GM12878 (cell line): Measurements from ENCODE around the gene CFAP107. TPM values are rescaled to one million over a fixed set of nuclear protein-coding genes. Genes with fewer than 3 reads are reported as not detected.

ENCODE experiments used
- ATAC-seq: fragments of 200-7000 bp; cut with Tn5 transposase; 3 replicates; pipeline ENCODE4 v1.9.1; 2020; ENCODE audit warnings: mild to moderate bottlenecking, moderate library complexity
- BruUV-seq: library from RNA; stranded (reverse); fragments of 400-500 nt; replicated peaks from 2 replicates; lab custom pipeline; 2021; lab: Mats Ljungman, UMichigan
- CTCF ChIA-PET: fragments of 300-600 bp; sonication (Branson Sonifier 250); formaldehyde crosslinking; extraction: SDS; loops from one replicate; lab custom pipeline; 2021; ENCODE audit warnings: inconsistent platforms; lab: Yijun Ruan, JAX
- POLR2A ChIA-PET: fragments of 350-600 bp; formaldehyde crosslinking; extraction: SDS; loops from one replicate; lab custom pipeline; 2021; ENCODE audit warnings: inconsistent platforms; lab: Charles Lee
- RAD21 ChIA-PET: fragments of 300-600 bp; sonication (Branson Sonifier 250); formaldehyde crosslinking; loops from one replicate; lab custom pipeline; 2023; ENCODE audit warnings: antibody characterized with exemption; ENCODE audit not compliant: unreplicated experiment; lab: Charles Lee
- SMC1A ChIA-PET: fragments of 300-600 bp; sonication (Branson Sonifier 250); formaldehyde crosslinking; loops from one replicate; lab custom pipeline; 2023; ENCODE audit not compliant: unreplicated experiment, uncharacterized antibody; lab: Charles Lee
- DNase-seq: peaks from one replicate; pipeline ENCODE4 v3.0.0-alpha.2; 2011; ENCODE audit warnings: low read depth, low spot score
- FAIRE-seq: peaks from 3 replicates; lab custom pipeline; 2011; peaks lifted over from hg19 to GRCh38; lab: Jason Lieb, UNC
- H2AFZ ChIP-seq: 2 replicates; pipeline ENCODE4 v1.6.0; 2011; ENCODE audit warnings: low read depth, low read length, control low read depth; ENCODE audit not compliant: control insufficient read depth
- H3K27ac ChIP-seq: 2 replicates; pipeline ENCODE4 v1.5.1; 2011; ENCODE audit warnings: control low read depth; ENCODE audit not compliant: control insufficient read depth, insufficient read depth
- H3K27me3 ChIP-seq, 2 experiments: replicated peaks in 1 of 2; 2 replicates each; pipeline versions ENCODE4 v1.6.0 to v1.6.1; 2011; ENCODE audit warnings: low read length in 1 of 2; ENCODE audit not compliant: control insufficient read depth in 2 of 2, insufficient read depth in 2 of 2
- H3K36me3 ChIP-seq, 2 experiments: 2 replicates each; pipeline ENCODE4 v1.5.1; 2011; ENCODE audit warnings: low read length in 1 of 2; ENCODE audit not compliant: control insufficient read depth in 2 of 2, insufficient read depth in 2 of 2
- H3K4me1 ChIP-seq: 2 replicates; pipeline ENCODE4 v1.6.1; 2011; ENCODE audit warnings: mild to moderate bottlenecking, low read length, moderate library complexity, mixed read lengths; ENCODE audit not compliant: control insufficient read depth, insufficient read depth
- H3K4me2 ChIP-seq: 2 replicates; pipeline ENCODE4 v1.6.0; 2011; ENCODE audit warnings: control low read depth; ENCODE audit not compliant: control insufficient read depth, insufficient read depth
- H3K4me3 ChIP-seq: fragments of 200-600 bp; sonication (generic); 2 replicates; pipeline ENCODE4 v1.5.1; 2016
- H3K79me2 ChIP-seq: 2 replicates; pipeline ENCODE4 v1.6.0; 2011; ENCODE audit warnings: low read length; ENCODE audit not compliant: control insufficient read depth, insufficient read depth
- H3K9ac ChIP-seq: 2 replicates; pipeline ENCODE4 v1.8.0; 2011; ENCODE audit warnings: low read length, control low read depth, mixed read lengths; ENCODE audit not compliant: control insufficient read depth, insufficient read depth
- H3K9me3 ChIP-seq: replicated peaks from 3 replicates; pipeline ENCODE4 v1.5.1; 2011; ENCODE audit warnings: mild to moderate bottlenecking, low read length; ENCODE audit not compliant: control insufficient read depth, insufficient read depth
- H4K20me1 ChIP-seq: 2 replicates; pipeline ENCODE4 v1.6.0; 2011; ENCODE audit not compliant: control insufficient read depth, insufficient read depth
- CHD1 ChIP-seq: IDR thresholded peaks from 2 replicates; pipeline ENCODE4 v1.6.1; 2012; ENCODE audit warnings: low read depth, low read length, improper control_type of control experiment
- CREB1 ChIP-seq: IDR thresholded peaks from 2 replicates; pipeline ENCODE4 v1.6.1; 2012; ENCODE audit warnings: low read depth, mild to moderate bottlenecking, inconsistent platforms
- CREM ChIP-seq: IDR thresholded peaks from 2 replicates; pipeline ENCODE4 v1.6.1; 2014; ENCODE audit warnings: antibody characterized with exemption, low read depth
- DPF2 ChIP-seq: fragments of 450-650 bp; IDR thresholded peaks from 2 replicates; pipeline ENCODE4 v1.6.1; 2017; ENCODE audit warnings: mild to moderate bottlenecking
- EED ChIP-seq: sonication (generic); IDR thresholded peaks from 2 replicates; pipeline ENCODE4 v1.6.1; 2016; ENCODE audit warnings: antibody characterized with exemption, low read depth
- JUNB ChIP-seq: IDR thresholded peaks from 2 replicates; pipeline ENCODE4 v1.6.1; 2016; ENCODE audit warnings: antibody characterized with exemption, mild to moderate bottlenecking
- RB1 ChIP-seq: fragments of 450-650 bp; formaldehyde crosslinking; IDR thresholded peaks from 2 replicates; pipeline ENCODE4 v1.6.1; 2017; ENCODE audit warnings: mild to moderate bottlenecking, borderline replicate concordance
- TAF1 ChIP-seq: IDR thresholded peaks from 2 replicates; pipeline ENCODE4 v1.6.1; 2011; ENCODE audit warnings: mild to moderate bottlenecking, low read depth, low read length, borderline replicate concordance
- TCF3 ChIP-seq: IDR thresholded peaks from 2 replicates; pipeline ENCODE4 v1.6.1; 2012; ENCODE audit warnings: low read depth, mild to moderate bottlenecking, low read length, borderline replicate concordance; ENCODE audit not compliant: insufficient read depth
- TCF7 ChIP-seq: IDR thresholded peaks from 2 replicates; pipeline ENCODE4 v1.6.1; 2014; ENCODE audit warnings: antibody characterized with exemption, borderline replicate concordance
- YBX1 ChIP-seq: fragments of 450-650 bp; IDR thresholded peaks from 2 replicates; pipeline ENCODE4 v1.6.1; 2016; ENCODE audit warnings: antibody characterized with exemption
- WGBS: methylation state at CpG from one replicate; pipeline ENCODE4 v1.1.6; 2016; ENCODE audit warnings: low lambda C conversion rate; ENCODE audit not compliant: insufficient replicate concordance, insufficient coverage; ENCODE audit errors: missing lambda C conversion rate; 5-methylcytosine and 5-hydroxymethylcytosine counted together
- in situ Hi-C: fragments of 300-500 bp; cut with MboI; formaldehyde crosslinking; loops from 9 replicates; pipeline ENCODE4 v1.14.3; 2018; ENCODE audit warnings: mixed read lengths
- intact Hi-C: fragments of 100-400 bp; cut with micrococcal nuclease; formaldehyde crosslinking; loops from one replicate; pipeline ENCODE4 v1.14.2; 2022; ENCODE audit not compliant: unreplicated experiment
- polyA plus RNA-seq, 11 experiments: library from polyadenylated mRNA; depleted of rRNA in 4 of 11; unstranded in 6 of 11; stranded (reverse) in 5 of 11; fragments of >200 nt; fragmentation: Nextera tagmentation in 4 of 11; fragmentation: Illumina TruSeq in 1 of 11; extraction: Ambion mirVana in 4 of 11; extraction: Trizol in 1 of 11; gene quantifications; 1 replicate in 1 of 11; 2 replicates in 10 of 11; pipeline versions ENCODE4 v1.2.1 to v1.2.3, GENCODE V29; 2011 to 2016; ENCODE audit warnings: inconsistent platforms in 2 of 11, missing spikeins in 2 of 11, low read depth in 1 of 11
- total RNA-seq, 4 experiments: library from RNA; depleted of rRNA in 3 of 4; stranded (reverse); fragments of >200 nt in 3 of 4; fragmentation: Illumina TruSeq in 1 of 4; extraction: Trizol in 1 of 4; gene quantifications; 2 replicates each; pipeline versions ENCODE4 v1.2.1 to v1.2.3, GENCODE V29; 2013 to 2021
- TF ChIP-seq, protein P1 (sequence below): IDR thresholded peaks from 2 replicates; pipeline ENCODE4 v1.6.1; 2012; ENCODE audit warnings: low read depth, low read length, improper control_type of control experiment
- TF ChIP-seq, protein P2 (sequence below): IDR thresholded peaks from 2 replicates; pipeline ENCODE4 v1.6.1; 2012; ENCODE audit warnings: mild to moderate bottlenecking, low read depth, low read length
- TF ChIP-seq, protein P3 (sequence below): IDR thresholded peaks from 2 replicates; pipeline ENCODE4 v1.6.1; 2011; ENCODE audit warnings: borderline replicate concordance, low read depth, mild to moderate bottlenecking, moderate library complexity, low read length; ENCODE audit not compliant: insufficient read depth, poor library complexity, severe bottlenecking

CFAP107 gene
- total and polyA plus RNA-seq, 10 of the 15 experiments (the other 5 are each of a cell fraction or from before 2014, with no cell fraction given), result not detected

DNA sequence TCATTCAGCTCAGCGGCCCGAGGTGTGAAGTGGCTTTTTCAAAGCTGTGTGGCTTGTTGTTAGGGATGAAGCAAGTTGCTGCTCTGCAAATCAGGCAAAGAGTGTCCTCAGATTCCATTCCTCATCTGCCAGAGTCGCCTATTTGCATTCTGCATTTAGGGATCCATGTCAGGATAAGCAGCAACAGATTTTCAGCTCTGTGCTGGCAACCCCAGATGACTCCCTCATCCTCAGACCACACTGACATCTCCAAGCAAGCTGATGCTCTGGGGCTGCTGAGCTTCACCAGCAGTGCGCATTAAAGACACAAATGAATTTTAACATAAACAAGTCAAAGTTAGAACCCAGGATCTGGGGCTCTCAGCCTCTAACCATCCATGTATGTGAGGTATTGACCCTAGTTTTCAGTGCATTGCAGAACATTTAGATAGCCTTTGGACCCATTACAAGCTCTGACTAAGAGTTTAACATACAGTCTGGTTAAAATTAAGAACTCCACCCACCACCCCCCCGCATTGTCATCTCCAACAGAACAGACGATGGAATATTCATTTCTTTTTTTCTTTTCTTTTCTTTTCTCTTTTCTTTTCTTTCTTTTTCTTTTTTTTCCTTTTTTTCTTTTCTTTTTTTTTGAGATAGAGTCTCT, 10.9 kb downstream of the CFAP107 start:
- Histone ChIP-seq H3K4me1 (no peaks in the 10 kb centered on the region), H3K4me2 (no peak overlapping the region), H3K9me3 (no peaks in the 10 kb centered on the region), H3K79me2 (no peaks in the 10 kb centered on the region), H3K36me3 (no peaks in the 10 kb centered on the region), H2AFZ (no peak overlapping the region), H3K4me3 (no peak overlapping the region), H3K9ac (no peak overlapping the region), H4K20me1 (no peaks in the 10 kb centered on the region), H3K27ac (no peak overlapping the region), H3K27me3 (peaks cover 1 to 3% of the 10 kb centered on the region in 2 experiments; a peak in 3 of 4 replicates)
- in situ Hi-C loops (no loop called here), intact Hi-C loops (no loop called here)
- FAIRE-seq (no peak), DNase-seq (no peak), ATAC-seq (no peak)
- POLR2A ChIA-PET, result no interaction called here
- RAD21 ChIA-PET, result no interaction called here
- 34% methylated on average over 6 of the region's 6 CpGs for WGBS
- CTCF ChIA-PET, result no interaction called here
- BruUV-seq, result no TSS peak
- SMC1A ChIA-PET, result no interaction called here
- TF ChIP-seq TCF7, result no peak
- no peak for TF ChIP-seq TCF3
- TF ChIP-seq CHD1, result no peak
- TF ChIP-seq DPF2, result no peak
- TF ChIP-seq YBX1, result no peak
- TF ChIP-seq, protein P1, sequence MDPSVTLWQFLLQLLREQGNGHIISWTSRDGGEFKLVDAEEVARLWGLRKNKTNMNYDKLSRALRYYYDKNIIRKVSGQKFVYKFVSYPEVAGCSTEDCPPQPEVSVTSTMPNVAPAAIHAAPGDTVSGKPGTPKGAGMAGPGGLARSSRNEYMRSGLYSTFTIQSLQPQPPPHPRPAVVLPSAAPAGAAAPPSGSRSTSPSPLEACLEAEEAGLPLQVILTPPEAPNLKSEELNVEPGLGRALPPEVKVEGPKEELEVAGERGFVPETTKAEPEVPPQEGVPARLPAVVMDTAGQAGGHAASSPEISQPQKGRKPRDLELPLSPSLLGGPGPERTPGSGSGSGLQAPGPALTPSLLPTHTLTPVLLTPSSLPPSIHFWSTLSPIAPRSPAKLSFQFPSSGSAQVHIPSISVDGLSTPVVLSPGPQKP, result no peak
- TF ChIP-seq TAF1, result no peak
- TF ChIP-seq, protein P2, sequence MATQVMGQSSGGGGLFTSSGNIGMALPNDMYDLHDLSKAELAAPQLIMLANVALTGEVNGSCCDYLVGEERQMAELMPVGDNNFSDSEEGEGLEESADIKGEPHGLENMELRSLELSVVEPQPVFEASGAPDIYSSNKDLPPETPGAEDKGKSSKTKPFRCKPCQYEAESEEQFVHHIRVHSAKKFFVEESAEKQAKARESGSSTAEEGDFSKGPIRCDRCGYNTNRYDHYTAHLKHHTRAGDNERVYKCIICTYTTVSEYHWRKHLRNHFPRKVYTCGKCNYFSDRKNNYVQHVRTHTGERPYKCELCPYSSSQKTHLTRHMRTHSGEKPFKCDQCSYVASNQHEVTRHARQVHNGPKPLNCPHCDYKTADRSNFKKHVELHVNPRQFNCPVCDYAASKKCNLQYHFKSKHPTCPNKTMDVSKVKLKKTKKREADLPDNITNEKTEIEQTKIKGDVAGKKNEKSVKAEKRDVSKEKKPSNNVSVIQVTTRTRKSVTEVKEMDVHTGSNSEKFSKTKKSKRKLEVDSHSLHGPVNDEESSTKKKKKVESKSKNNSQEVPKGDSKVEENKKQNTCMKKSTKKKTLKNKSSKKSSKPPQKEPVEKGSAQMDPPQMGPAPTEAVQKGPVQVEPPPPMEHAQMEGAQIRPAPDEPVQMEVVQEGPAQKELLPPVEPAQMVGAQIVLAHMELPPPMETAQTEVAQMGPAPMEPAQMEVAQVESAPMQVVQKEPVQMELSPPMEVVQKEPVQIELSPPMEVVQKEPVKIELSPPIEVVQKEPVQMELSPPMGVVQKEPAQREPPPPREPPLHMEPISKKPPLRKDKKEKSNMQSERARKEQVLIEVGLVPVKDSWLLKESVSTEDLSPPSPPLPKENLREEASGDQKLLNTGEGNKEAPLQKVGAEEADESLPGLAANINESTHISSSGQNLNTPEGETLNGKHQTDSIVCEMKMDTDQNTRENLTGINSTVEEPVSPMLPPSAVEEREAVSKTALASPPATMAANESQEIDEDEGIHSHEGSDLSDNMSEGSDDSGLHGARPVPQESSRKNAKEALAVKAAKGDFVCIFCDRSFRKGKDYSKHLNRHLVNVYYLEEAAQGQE, result no peak
- no peak for TF ChIP-seq CREM
- TF ChIP-seq EED, result no peak
- no peak for TF ChIP-seq CREB1
- TF ChIP-seq RB1, result no peak
- TF ChIP-seq JUNB, result no peak
- TF ChIP-seq, protein P3, sequence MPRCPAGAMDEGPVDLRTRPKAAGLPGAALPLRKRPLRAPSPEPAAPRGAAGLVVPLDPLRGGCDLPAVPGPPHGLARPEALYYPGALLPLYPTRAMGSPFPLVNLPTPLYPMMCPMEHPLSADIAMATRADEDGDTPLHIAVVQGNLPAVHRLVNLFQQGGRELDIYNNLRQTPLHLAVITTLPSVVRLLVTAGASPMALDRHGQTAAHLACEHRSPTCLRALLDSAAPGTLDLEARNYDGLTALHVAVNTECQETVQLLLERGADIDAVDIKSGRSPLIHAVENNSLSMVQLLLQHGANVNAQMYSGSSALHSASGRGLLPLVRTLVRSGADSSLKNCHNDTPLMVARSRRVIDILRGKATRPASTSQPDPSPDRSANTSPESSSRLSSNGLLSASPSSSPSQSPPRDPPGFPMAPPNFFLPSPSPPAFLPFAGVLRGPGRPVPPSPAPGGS, result no peak
